Neural cell (in vitro differentiated cells): ENCODE data around the gene LRCOL1. TPM values are rescaled to one million over a fixed set of nuclear protein-coding genes. Genes with fewer than 3 reads are reported as not detected.

ENCODE experiments used
- H2AFZ ChIP-seq: fragments of 200-600, 300-800 bp; sonication (generic), shearing (Covaris generic); 2 replicates; pipeline ENCODE4 v1.6.0; 2014; ENCODE audit warnings: low read depth, mild to moderate bottlenecking, antibody characterized with exemption, low read length, moderate library complexity
- H3F3A ChIP-seq: fragments of 200-600 bp; shearing (Covaris generic); 2 replicates; pipeline ENCODE4 v1.6.1; 2016; ENCODE audit warnings: mild to moderate bottlenecking, moderate library complexity, mixed read lengths, antibody characterized with exemption, low read length; ENCODE audit not compliant: insufficient read depth, poor library complexity, severe bottlenecking
- H3K27ac ChIP-seq: fragments of 200-600, 300-800 bp; sonication (generic), shearing (Covaris generic); 2 replicates; pipeline ENCODE4 v1.5.1; 2014; ENCODE audit warnings: mild to moderate bottlenecking, low read length, moderate library complexity
- H3K27me3 ChIP-seq: fragments of 300-800, 200-600 bp; sonication (generic), shearing (Covaris generic); 2 replicates; pipeline ENCODE4 v1.6.0; 2014; ENCODE audit warnings: mild to moderate bottlenecking, low read depth, low read length, moderate library complexity; ENCODE audit not compliant: insufficient read depth
- H3K36me3 ChIP-seq: fragments of 300-800, 200-600 bp; sonication (generic), shearing (Covaris generic); 2 replicates; pipeline ENCODE4 v1.5.1; 2014; ENCODE audit warnings: mild to moderate bottlenecking, antibody characterized with exemption, low read length, moderate library complexity; ENCODE audit not compliant: insufficient read depth
- H3K4me2 ChIP-seq: fragments of 300-800, 200-600 bp; sonication (generic), shearing (Covaris generic); 2 replicates; pipeline ENCODE4 v1.6.0; 2014; ENCODE audit warnings: mild to moderate bottlenecking, low read length
- H3K4me3 ChIP-seq: fragments of 300-800, 200-600 bp; sonication (generic), shearing (Covaris generic); 2 replicates; pipeline ENCODE4 v1.5.1; 2014; ENCODE audit warnings: mild to moderate bottlenecking, low read length, moderate library complexity
- H3K79me2 ChIP-seq: fragments of 200-600 bp; shearing (Covaris generic); replicated peaks from 2 replicates; pipeline ENCODE4 v1.6.0; 2014; ENCODE audit warnings: mild to moderate bottlenecking, low read length, moderate library complexity; ENCODE audit not compliant: insufficient read depth
- H3K9ac ChIP-seq: fragments of 300-800, 200-600 bp; sonication (generic), shearing (Covaris generic); 2 replicates; pipeline ENCODE4 v1.6.1; 2016; ENCODE audit warnings: mild to moderate bottlenecking, low read length, mixed read lengths
- H3K9me2 ChIP-seq: fragments of 200-600 bp; shearing (Covaris generic); 2 replicates; pipeline ENCODE4 v1.6.1; 2016; ENCODE audit warnings: mild to moderate bottlenecking, low read length, mixed read lengths; ENCODE audit not compliant: insufficient read depth
- H3K9me3 ChIP-seq: fragments of 200-600, 300-800 bp; sonication (generic), shearing (Covaris generic); 2 replicates; pipeline ENCODE4 v1.6.1; 2016; ENCODE audit warnings: mild to moderate bottlenecking, mixed run types, low read length, moderate library complexity, mixed read lengths
- H4K20me1 ChIP-seq: fragments of 200-600 bp; shearing (Covaris generic); 2 replicates; pipeline ENCODE4 v1.6.1; 2016; ENCODE audit warnings: mild to moderate bottlenecking, mixed run types; ENCODE audit not compliant: insufficient read depth
- EP300 ChIP-seq: fragments of 450-650 bp; conservative IDR thresholded peaks from 2 replicates; pipeline ENCODE4 v1.6.1; 2014; ENCODE audit warnings: antibody characterized with exemption, mild to moderate bottlenecking, moderate library complexity; ENCODE audit not compliant: poor library complexity, severe bottlenecking
- EZH2 ChIP-seq: fragments of 200-600, 300-800 bp; shearing (Covaris generic), sonication (generic); IDR thresholded peaks from 2 replicates; pipeline ENCODE4 v1.6.1; 2014; ENCODE audit warnings: antibody characterized with exemption, low read length, borderline replicate concordance, mild to moderate bottlenecking; ENCODE audit not compliant: insufficient read depth, poor library complexity, severe bottlenecking
- MXI1 ChIP-seq: fragments of 450-650 bp; conservative IDR thresholded peaks from 2 replicates; pipeline ENCODE4 v1.6.1; 2014; ENCODE audit warnings: antibody characterized with exemption, mild to moderate bottlenecking; ENCODE audit not compliant: poor library complexity, severe bottlenecking
- POLR2AphosphoS5 ChIP-seq: IDR thresholded peaks from 2 replicates; pipeline ENCODE4 v1.6.1; 2012
- RAD21 ChIP-seq: fragments of 450-650 bp; conservative IDR thresholded peaks from 2 replicates; pipeline ENCODE4 v1.6.1; 2014; ENCODE audit warnings: antibody characterized with exemption, mild to moderate bottlenecking, moderate library complexity
- SMC3 ChIP-seq: fragments of 450-650 bp; conservative IDR thresholded peaks from 2 replicates; pipeline ENCODE4 v1.6.1; 2014; ENCODE audit warnings: antibody characterized with exemption, mild to moderate bottlenecking, moderate library complexity; ENCODE audit not compliant: poor library complexity
- TAF1 ChIP-seq: IDR thresholded peaks from 2 replicates; pipeline ENCODE4 v1.6.1; 2012; ENCODE audit warnings: low read depth
- polyA plus RNA-seq: library from polyadenylated mRNA; depleted of rRNA; stranded (reverse); fragments of >200 nt; gene quantifications from 2 replicates; pipeline ENCODE4 v1.2.3, GENCODE V29; 2014
- TF ChIP-seq, protein P1 (sequence below): IDR thresholded peaks from 2 replicates; pipeline ENCODE4 v1.6.1; 2012; ENCODE audit warnings: borderline replicate concordance
- TF ChIP-seq, protein P2 (sequence below): fragments of 450-650 bp; IDR thresholded peaks from 2 replicates; pipeline ENCODE4 v1.5.1; 2014; ENCODE audit warnings: antibody characterized with exemption, mild to moderate bottlenecking, moderate library complexity; ENCODE audit not compliant: poor library complexity, severe bottlenecking

LRCOL1 gene
- polyA plus RNA-seq, 1 donor from 2014 or later, result not detected

DNA sequence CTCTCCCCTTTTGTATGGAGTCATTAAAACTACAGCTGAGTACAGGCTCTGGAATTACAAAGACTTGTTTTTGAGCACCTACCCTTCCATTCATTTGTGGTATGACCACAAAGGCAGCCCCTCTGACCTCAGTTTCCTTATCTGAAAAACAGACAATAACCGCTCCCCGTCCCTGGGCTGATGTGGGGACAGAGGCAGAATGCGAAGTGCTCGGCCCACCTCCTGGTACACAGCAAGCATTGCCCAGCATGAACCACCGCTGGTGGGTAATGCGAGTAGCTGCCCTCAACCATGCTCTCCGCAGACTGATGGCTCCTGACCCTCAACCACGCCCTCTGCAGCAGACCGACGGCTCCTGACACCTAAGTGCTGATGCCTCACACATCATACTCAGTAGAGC, 30.6 kb upstream of the LRCOL1 start:
- no peak overlapping the region for H3K4me2 ChIP-seq

DNA sequence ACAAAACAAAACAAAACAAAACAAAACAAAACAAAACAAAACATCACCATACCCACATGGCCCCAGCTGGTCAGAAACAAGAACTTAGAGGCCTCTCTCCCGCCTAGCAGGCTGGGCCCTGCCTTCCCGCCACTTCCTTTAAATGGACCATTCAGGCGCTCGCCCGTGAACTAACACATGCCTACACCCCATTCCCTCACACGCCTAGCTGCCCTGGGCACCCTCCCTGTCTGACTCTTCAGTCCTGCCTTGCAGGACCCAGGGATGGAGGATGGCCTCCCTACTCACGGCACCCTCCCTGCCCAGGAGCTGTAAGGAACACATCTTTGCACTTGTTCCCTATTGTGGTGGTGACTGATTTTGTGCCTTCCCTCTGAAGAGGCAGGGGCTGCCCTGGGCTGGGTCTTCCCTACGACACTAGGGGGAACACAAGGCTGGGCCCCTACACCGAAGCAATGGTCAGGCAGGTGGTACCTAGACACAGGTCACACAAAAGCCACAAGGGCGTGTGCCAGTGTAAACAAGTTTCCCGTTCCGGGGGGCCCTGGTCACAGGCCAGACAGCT, 29.7 kb upstream of the LRCOL1 start:
- H3K9me2 ChIP-seq, result no peaks in the 10 kb centered on the region
- no peaks in the 10 kb centered on the region for H3F3A ChIP-seq
- TF ChIP-seq MXI1, result no peak
- TF ChIP-seq, protein P1, sequence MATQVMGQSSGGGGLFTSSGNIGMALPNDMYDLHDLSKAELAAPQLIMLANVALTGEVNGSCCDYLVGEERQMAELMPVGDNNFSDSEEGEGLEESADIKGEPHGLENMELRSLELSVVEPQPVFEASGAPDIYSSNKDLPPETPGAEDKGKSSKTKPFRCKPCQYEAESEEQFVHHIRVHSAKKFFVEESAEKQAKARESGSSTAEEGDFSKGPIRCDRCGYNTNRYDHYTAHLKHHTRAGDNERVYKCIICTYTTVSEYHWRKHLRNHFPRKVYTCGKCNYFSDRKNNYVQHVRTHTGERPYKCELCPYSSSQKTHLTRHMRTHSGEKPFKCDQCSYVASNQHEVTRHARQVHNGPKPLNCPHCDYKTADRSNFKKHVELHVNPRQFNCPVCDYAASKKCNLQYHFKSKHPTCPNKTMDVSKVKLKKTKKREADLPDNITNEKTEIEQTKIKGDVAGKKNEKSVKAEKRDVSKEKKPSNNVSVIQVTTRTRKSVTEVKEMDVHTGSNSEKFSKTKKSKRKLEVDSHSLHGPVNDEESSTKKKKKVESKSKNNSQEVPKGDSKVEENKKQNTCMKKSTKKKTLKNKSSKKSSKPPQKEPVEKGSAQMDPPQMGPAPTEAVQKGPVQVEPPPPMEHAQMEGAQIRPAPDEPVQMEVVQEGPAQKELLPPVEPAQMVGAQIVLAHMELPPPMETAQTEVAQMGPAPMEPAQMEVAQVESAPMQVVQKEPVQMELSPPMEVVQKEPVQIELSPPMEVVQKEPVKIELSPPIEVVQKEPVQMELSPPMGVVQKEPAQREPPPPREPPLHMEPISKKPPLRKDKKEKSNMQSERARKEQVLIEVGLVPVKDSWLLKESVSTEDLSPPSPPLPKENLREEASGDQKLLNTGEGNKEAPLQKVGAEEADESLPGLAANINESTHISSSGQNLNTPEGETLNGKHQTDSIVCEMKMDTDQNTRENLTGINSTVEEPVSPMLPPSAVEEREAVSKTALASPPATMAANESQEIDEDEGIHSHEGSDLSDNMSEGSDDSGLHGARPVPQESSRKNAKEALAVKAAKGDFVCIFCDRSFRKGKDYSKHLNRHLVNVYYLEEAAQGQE, result no peak
- no peak for TF ChIP-seq POLR2AphosphoS5
- TF ChIP-seq TAF1, result no peak
- TF ChIP-seq, protein P2, sequence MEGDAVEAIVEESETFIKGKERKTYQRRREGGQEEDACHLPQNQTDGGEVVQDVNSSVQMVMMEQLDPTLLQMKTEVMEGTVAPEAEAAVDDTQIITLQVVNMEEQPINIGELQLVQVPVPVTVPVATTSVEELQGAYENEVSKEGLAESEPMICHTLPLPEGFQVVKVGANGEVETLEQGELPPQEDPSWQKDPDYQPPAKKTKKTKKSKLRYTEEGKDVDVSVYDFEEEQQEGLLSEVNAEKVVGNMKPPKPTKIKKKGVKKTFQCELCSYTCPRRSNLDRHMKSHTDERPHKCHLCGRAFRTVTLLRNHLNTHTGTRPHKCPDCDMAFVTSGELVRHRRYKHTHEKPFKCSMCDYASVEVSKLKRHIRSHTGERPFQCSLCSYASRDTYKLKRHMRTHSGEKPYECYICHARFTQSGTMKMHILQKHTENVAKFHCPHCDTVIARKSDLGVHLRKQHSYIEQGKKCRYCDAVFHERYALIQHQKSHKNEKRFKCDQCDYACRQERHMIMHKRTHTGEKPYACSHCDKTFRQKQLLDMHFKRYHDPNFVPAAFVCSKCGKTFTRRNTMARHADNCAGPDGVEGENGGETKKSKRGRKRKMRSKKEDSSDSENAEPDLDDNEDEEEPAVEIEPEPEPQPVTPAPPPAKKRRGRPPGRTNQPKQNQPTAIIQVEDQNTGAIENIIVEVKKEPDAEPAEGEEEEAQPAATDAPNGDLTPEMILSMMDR, result no peak
- TF ChIP-seq SMC3, result no peak
- TF ChIP-seq EZH2, result no peak
- no peak for TF ChIP-seq EP300
- no peak for TF ChIP-seq RAD21
- H3K9me3 ChIP-seq, result no peaks in the 10 kb centered on the region
- H3K79me2 ChIP-seq, result no peaks in the 10 kb centered on the region
- no peak overlapping the region for H3K27ac ChIP-seq
- H3K4me3 ChIP-seq, result no peak overlapping the region
- no peaks in the 10 kb centered on the region for H3K27me3 ChIP-seq
- no peak overlapping the region for H3K9ac ChIP-seq
- H4K20me1 ChIP-seq, result no peaks in the 10 kb centered on the region
- no peaks in the 10 kb centered on the region for H3K36me3 ChIP-seq
- H2AFZ ChIP-seq, result no peak overlapping the region
- H3K4me2 ChIP-seq, result no peak overlapping the region

More for the DNA sequence above, 30.6 kb upstream of the LRCOL1 start:
- no peak overlapping the region for H2AFZ ChIP-seq
- TF ChIP-seq TAF1 (no peak), RAD21 (no peak), EZH2 (no peak), SMC3 (no peak), MXI1 (no peak), POLR2AphosphoS5 (no peak), EP300 (no peak)
- TF ChIP-seq, protein P1, result no peak
- TF ChIP-seq, protein P2, result no peak
- no peaks in the 10 kb centered on the region for H3K27me3 ChIP-seq
- H3K9me3 ChIP-seq, result no peaks in the 10 kb centered on the region
- H3K4me3 ChIP-seq, result no peak overlapping the region
- H3K79me2 ChIP-seq, result no peaks in the 10 kb centered on the region
- no peaks in the 10 kb centered on the region for H3K9me2 ChIP-seq
- H3K36me3 ChIP-seq, result no peaks in the 10 kb centered on the region
- H3K27ac ChIP-seq, result no peak overlapping the region
- no peaks in the 10 kb centered on the region for H3F3A ChIP-seq
- H4K20me1 ChIP-seq, result no peaks in the 10 kb centered on the region
- no peak overlapping the region for H3K9ac ChIP-seq
